K562 (cell line): Measurements from ENCODE around the gene ALG6. TPM values are rescaled to one million over a fixed set of nuclear protein-coding genes. Genes with fewer than 3 reads are reported as not detected.

Experiments used
- ARHGAP35 ChIP-seq: fragments of 450-650 bp; IDR thresholded peaks from 2 replicates; pipeline ENCODE4 v1.6.1; 2018; ENCODE audit not compliant: partially characterized antibody
- ATF7 ChIP-seq: fragments of 450-650 bp; IDR thresholded peaks from 2 replicates; pipeline ENCODE4 v1.7.1; 2014; ENCODE audit warnings: mild to moderate bottlenecking, moderate library complexity
- CEBPB ChIP-seq: fragments of 450-650 bp; IDR thresholded peaks from 2 replicates; pipeline ENCODE4 v1.6.1; 2016; ENCODE audit warnings: missing genetic modification characterization, missing compliant biosample characterization
- CHD1 ChIP-seq: fragments of 200-600 bp; sonication (generic); IDR thresholded peaks from one replicate; pipeline ENCODE4 v1.6.1; 2012; ENCODE audit warnings: mild to moderate bottlenecking, moderate library complexity, low read length, inconsistent platforms
- ETS2 ChIP-seq: IDR thresholded peaks from 2 replicates; pipeline ENCODE4 v1.6.1; 2016; ENCODE audit warnings: borderline replicate concordance, missing genetic modification characterization, mild to moderate bottlenecking, moderate library complexity, missing compliant biosample characterization; ENCODE audit not compliant: poor library complexity, severe bottlenecking
- EWSR1 ChIP-seq: fragments of 450-650 bp; IDR thresholded peaks from 2 replicates; pipeline ENCODE4 v1.6.1; 2018; ENCODE audit warnings: borderline replicate concordance, mild to moderate bottlenecking, low read depth, moderate library complexity; ENCODE audit not compliant: partially characterized antibody
- FOXA1 ChIP-seq: fragments of 450-650 bp; IDR thresholded peaks from 2 replicates; pipeline ENCODE4 v1.6.1; 2016; ENCODE audit warnings: mild to moderate bottlenecking, borderline replicate concordance
- MAFK ChIP-seq: IDR thresholded peaks from 2 replicates; pipeline ENCODE4 v1.6.1; 2011; ENCODE audit warnings: low read length, improper control_type of control experiment
- PRMT5 ChIP-seq: sonication (generic); formaldehyde crosslinking; IDR thresholded peaks from 2 replicates; pipeline ENCODE4 v1.5.0; 2020; ENCODE audit warnings: missing genetic modification reagents
- RNF2 ChIP-seq: sonication (generic); IDR thresholded peaks from 2 replicates; pipeline ENCODE4 v1.6.1; 2016
- STAT6 ChIP-seq: sonication (generic); formaldehyde crosslinking; IDR thresholded peaks from 2 replicates; pipeline ENCODE4 v1.8.1; 2023; ENCODE audit warnings: mild to moderate bottlenecking, missing genetic modification reagents
- TAF7 ChIP-seq: fragments of 450-650 bp; IDR thresholded peaks from 2 replicates; pipeline ENCODE4 v1.6.1; 2016; ENCODE audit warnings: missing genetic modification characterization, missing compliant biosample characterization
- TBP ChIP-seq: optimal IDR thresholded peaks from 2 replicates; pipeline ENCODE3; 2011; ENCODE audit warnings: low read depth, low read length, improper control_type of control experiment
- TGIF2 ChIP-seq: sonication (generic); formaldehyde crosslinking; IDR thresholded peaks from 2 replicates; pipeline ENCODE4 v1.8.1; 2022; ENCODE audit warnings: mild to moderate bottlenecking, missing genetic modification reagents, moderate library complexity
- ZBTB34 ChIP-seq: fragments of 250-450 bp; sonication (Bioruptor Pico); IDR thresholded peaks from 2 replicates; pipeline ENCODE4 v1.8.0; 2021; ENCODE audit warnings: mild to moderate bottlenecking, moderate library complexity
- ZMIZ1 ChIP-seq, 2 experiments: fragments of 150-350 bp in 1 of 2; IDR thresholded peaks; 2 replicates each; pipeline ENCODE4 v1.6.1; 2012 to 2016; ENCODE audit warnings: low read depth in 2 of 2, low read length in 2 of 2, mild to moderate bottlenecking in 1 of 2, moderate library complexity in 1 of 2
- ZNF589 ChIP-seq: fragments of 200-800 bp; sonication (Bioruptor generic); IDR thresholded peaks from 2 replicates; pipeline ENCODE4 v1.6.1; 2016; ENCODE audit warnings: low read depth, missing genetic modification characterization, missing compliant biosample characterization
- ZNF655 ChIP-seq: fragments of 250-450 bp; sonication (Bioruptor Pico); IDR thresholded peaks from 2 replicates; pipeline ENCODE4 v1.5.0; 2021
- polyA plus RNA-seq, 8 experiments: library from polyadenylated mRNA; depleted of rRNA in 4 of 8; stranded (reverse) in 5 of 8; unstranded in 3 of 8; fragments of >200 nt; fragmentation: Nextera tagmentation in 2 of 8; fragmentation: Illumina TruSeq in 1 of 8; extraction: Ambion mirVana in 2 of 8; extraction: Trizol in 1 of 8; gene quantifications; 2 replicates each; pipeline versions ENCODE4 v1.2.1 to v1.2.3, GENCODE V29; 2011 to 2014; ENCODE audit warnings: inconsistent platforms in 1 of 8, missing spikeins in 1 of 8
- total RNA-seq, 7 experiments: library from RNA; depleted of rRNA in 6 of 7; stranded (reverse); fragments of >200 nt in 6 of 7; fragmentation: Illumina TruSeq in 2 of 7; extraction: Trizol in 2 of 7; gene quantifications; 2 replicates each; pipeline versions ENCODE4 v1.2.1 to v1.2.3, GENCODE V29; 2011 to 2021; ENCODE audit warnings: low replicate concordance in 1 of 7
- TF ChIP-seq, protein P1 (sequence below), 2 experiments: fragments of 450-650 bp in 1 of 2; sonication (generic) in 1 of 2; formaldehyde crosslinking in 1 of 2; IDR thresholded peaks in 1 of 2; conservative IDR thresholded peaks in 1 of 2; 2 replicates each; pipeline versions ENCODE4 v1.6.1 to v1.8.1; 2016 to 2023; ENCODE audit warnings: mild to moderate bottlenecking in 2 of 2, moderate library complexity in 2 of 2, inconsistent platforms in 1 of 2, missing genetic modification reagents in 1 of 2

Gene ALG6
- total and polyA plus RNA-seq, 9 of the 15 experiments (the other 6 are each of a cell fraction or from before 2014, with no cell fraction given), result 14.6 to 35.7 (median 23.3) TPM

- TF ChIP-seq ZMIZ1 (IDR thresholded peaks at IDR 0.05; ENCODE audit: low read depth in 2 of 2, low read length in 2 of 2) (no peak), RNF2 (peak; percentile 30; the same call in 1 of the 2 replicates), EWSR1 (no peak), ARHGAP35 (no peak), MAFK (peak; percentile 78), TAF7 (tag) (no peak), CEBPB (tag) (peak; percentile 74), TBP (no peak), FOXA1 (0 out of 2 replicates have a peak, but pooled peaks have one; percentile 35), STAT6 (CRISPR knock-in tag) (no peak), CHD1 (no peak), ZBTB34 (CRISPR knock-in tag) (no peak), ATF7 (peak; percentile 50; the same call in 1 of the 2 replicates), TGIF2 (CRISPR knock-in tag) (no peak), PRMT5 (CRISPR knock-in tag) (no peak), ZNF655 (CRISPR knock-in tag) (no peak), ZNF589 (CRISPR knock-in tag) (no peak), ETS2 (no peak)
- TF ChIP-seq, protein P1, sequence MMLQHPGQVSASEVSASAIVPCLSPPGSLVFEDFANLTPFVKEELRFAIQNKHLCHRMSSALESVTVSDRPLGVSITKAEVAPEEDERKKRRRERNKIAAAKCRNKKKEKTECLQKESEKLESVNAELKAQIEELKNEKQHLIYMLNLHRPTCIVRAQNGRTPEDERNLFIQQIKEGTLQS (IDR thresholded peaks at IDR 0.05), result peak; percentile 82
- TF ChIP-seq, protein P1 (CRISPR knock-in tag; conservative IDR thresholded peaks at IDR 0.05), result no peak
Measured at GRCh38 chr1:63403386-63403785, 36.0 kb downstream of the ALG6 start (continued).
